Activated CD4-positive, alpha-beta T cell treated with anti-CD3 and anti-CD28 coated beads for 1 hour (primary cell): ENCODE results near the gene TENM3.
"Not testable (repeated sequence)": the region's sequence is repeated elsewhere in the genome, so short reads cannot be mapped to it uniquely, and the experiment has no call there.

Experiments used
- DNase-seq: peaks from one replicate; pipeline ENCODE4 v3.0.0-alpha.2; 2020

TENM3 gene

GRCh38 chr4:182243204-182243603 is at the start of gene TENM3:
TENM3 (plus strand) TSS chr4:182243402; CDS start chr4:182324021, 80,619 bp downstream.
- DNase-seq: not testable (repeated sequence)

- no peak for DNase-seq
Measured at GRCh38 chr4:182194091-182194824, 48.9 kb upstream of the TENM3 start.

GRCh38 chr4:182197611-182198010 is 45.6 kb upstream of the TENM3 start:
- no peak for DNase-seq

GRCh38 chr4:182201871-182202270 is 41.3 kb upstream of the TENM3 start:
- DNase-seq: no peak

GRCh38 chr4:182202650-182203049 is 40.6 kb upstream of the TENM3 start:
- DNase-seq: no peak

GRCh38 chr4:182203872-182204411 is 39.3 kb upstream of the TENM3 start:
- no peak for DNase-seq

GRCh38 chr4:182205306-182205705 is 37.9 kb upstream of the TENM3 start:
- no peak for DNase-seq

GRCh38 chr4:182206266-182206665 is 36.9 kb upstream of the TENM3 start:
- DNase-seq: no peak

- DNase-seq: no peak
Measured at GRCh38 chr4:182206916-182207315, 36.3 kb upstream of the TENM3 start.

GRCh38 chr4:182207830-182208396 is 35.3 kb upstream of the TENM3 start:
- no peak for DNase-seq

GRCh38 chr4:182208526-182209050 is 34.6 kb upstream of the TENM3 start:
- DNase-seq: no peak

GRCh38 chr4:182212211-182212761 is 30.9 kb upstream of the TENM3 start:
- no peak for DNase-seq

GRCh38 chr4:182213004-182213403 is 30.2 kb upstream of the TENM3 start:
- DNase-seq: no peak

- DNase-seq: no peak
Measured at GRCh38 chr4:182215148-182215547, 28.1 kb upstream of the TENM3 start.

GRCh38 chr4:182216005-182216404 is 27.2 kb upstream of the TENM3 start:
- DNase-seq: no peak

- no peak for DNase-seq
Measured at GRCh38 chr4:182219411-182220056, 23.7 kb upstream of the TENM3 start.

- no peak for DNase-seq
Measured at GRCh38 chr4:182221987-182222386, 21.2 kb upstream of the TENM3 start.

GRCh38 chr4:182222766-182223165 is 20.4 kb upstream of the TENM3 start:
- DNase-seq: no peak

GRCh38 chr4:182223708-182224107 is 19.5 kb upstream of the TENM3 start:
- DNase-seq: no peak

GRCh38 chr4:182224192-182224850 is 18.9 kb upstream of the TENM3 start:
- DNase-seq: no peak

GRCh38 chr4:182225257-182225852 is 17.8 kb upstream of the TENM3 start:
- DNase-seq: no peak

- DNase-seq: no peak
Measured at GRCh38 chr4:182227611-182228010, 15.6 kb upstream of the TENM3 start.
